SK-N-SH (cell line): ENCODE results near the gene RAI1. TPM values are rescaled to one million over a fixed set of nuclear protein-coding genes. Genes with fewer than 3 reads are reported as not detected.
A peak's percentile ranks its signal among the peaks of the same experiment; 100 is the strongest.

Experiments used
- CTCF ChIA-PET: fragments of 300-600, 350-600 bp; formaldehyde crosslinking; extraction: SDS; loops from one replicate; lab custom pipeline; 2021; lab: Yijun Ruan, JAX
- POLR2A ChIA-PET: fragments of 350-600 bp; sonication (Branson Sonifier 250); formaldehyde crosslinking; extraction: SDS; loops from one replicate; lab custom pipeline; 2020; ENCODE audit warnings: antibody characterized with exemption, inconsistent platforms; lab: Yijun Ruan, JAX
- DNase-seq: peaks from one replicate; pipeline ENCODE4 v3.0.0; 2012
- H2AFZ ChIP-seq: fragments of 200-600 bp; sonication (generic); 2 replicates; pipeline ENCODE4 v1.8.1; 2016; ENCODE audit warnings: antibody characterized with exemption, mild to moderate bottlenecking, low read depth
- H3F3A ChIP-seq: fragments of 200-600 bp; sonication (generic); replicated peaks from 2 replicates; pipeline ENCODE3; 2016; ENCODE audit warnings: antibody characterized with exemption, mild to moderate bottlenecking; ENCODE audit not compliant: insufficient read depth
- H3K27ac ChIP-seq, 2 experiments: fragments of 200-500 bp in 1 of 2; fragments of 200-600 bp in 1 of 2; sonication (Bioruptor generic) in 1 of 2; sonication (generic), shearing (Covaris generic) in 1 of 2; 2 replicates each; pipeline versions ENCODE4 v1.5.1 to v1.6.1; 2014 to 2016; ENCODE audit warnings: low read depth in 2 of 2, inconsistent platforms in 1 of 2, low read length in 1 of 2, mild to moderate bottlenecking in 1 of 2, mixed read lengths in 1 of 2
- H3K27me3 ChIP-seq: fragments of 200-600 bp; sonication (generic), shearing (Covaris generic); 2 replicates; pipeline ENCODE4 v1.6.1; 2016; ENCODE audit warnings: mixed run types; ENCODE audit not compliant: insufficient read depth
- H3K36me3 ChIP-seq, 2 experiments: fragments of 200-500 bp in 1 of 2; fragments of 200-600 bp in 1 of 2; sonication (Bioruptor generic) in 1 of 2; sonication (generic) in 1 of 2; replicated peaks in 1 of 2; 2 replicates each; pipeline versions ENCODE3 to v1.5.1; 2014 to 2016; ENCODE audit warnings: low read length in 1 of 2, mild to moderate bottlenecking in 1 of 2; ENCODE audit not compliant: insufficient read depth in 2 of 2, control insufficient read depth in 1 of 2
- H3K4me1 ChIP-seq, 2 experiments: fragments of 200-500 bp in 1 of 2; fragments of 200-600 bp in 1 of 2; sonication (Bioruptor generic) in 1 of 2; sonication (generic), shearing (Covaris generic) in 1 of 2; 2 replicates each; pipeline versions ENCODE4 v1.5.1 to v1.6.1; 2014 to 2016; ENCODE audit warnings: low read depth in 1 of 2, low read length in 1 of 2, mixed run types in 1 of 2; ENCODE audit not compliant: insufficient read depth in 2 of 2, control insufficient read depth in 1 of 2
- H3K4me2 ChIP-seq: fragments of 200-600 bp; sonication (generic), shearing (Covaris generic); 2 replicates; pipeline ENCODE4 v1.6.1; 2017; ENCODE audit warnings: mixed run types
- H3K4me3 ChIP-seq, 2 experiments: fragments of 200-500 bp in 1 of 2; fragments of 200-600 bp in 1 of 2; sonication (Bioruptor generic) in 1 of 2; sonication (generic), shearing (Covaris generic) in 1 of 2; 2 replicates each; pipeline versions ENCODE4 v1.5.1 to v1.8.1; 2014 to 2016; ENCODE audit warnings: low read depth in 2 of 2, inconsistent platforms in 1 of 2, low read length in 1 of 2, mild to moderate bottlenecking in 1 of 2, mixed read lengths in 1 of 2, moderate library complexity in 1 of 2
- H3K79me2 ChIP-seq: fragments of 200-600 bp; sonication (generic); 2 replicates; pipeline ENCODE4 v1.8.1; 2017; ENCODE audit warnings: mild to moderate bottlenecking; ENCODE audit not compliant: insufficient read depth
- H3K9ac ChIP-seq: fragments of 200-600 bp; sonication (generic); 2 replicates; pipeline ENCODE4 v1.6.1; 2017; ENCODE audit warnings: mixed run types
- H3K9me2 ChIP-seq: fragments of 200-600 bp; sonication (generic); 2 replicates; pipeline ENCODE4 v1.6.1; 2017; ENCODE audit warnings: mixed run types
- H3K9me3 ChIP-seq: fragments of 200-600 bp; sonication (generic); 2 replicates; pipeline ENCODE4 v1.6.1; 2017; ENCODE audit warnings: mixed run types, mild to moderate bottlenecking, moderate library complexity
- H4K20me1 ChIP-seq: fragments of 200-600 bp; sonication (generic); 2 replicates; pipeline ENCODE4 v1.6.1; 2017; ENCODE audit warnings: mild to moderate bottlenecking, mixed run types; ENCODE audit not compliant: insufficient read depth
- CHD2 ChIP-seq: fragments of 150-350 bp; IDR thresholded peaks from 2 replicates; pipeline ENCODE4 v1.6.1; 2018; ENCODE audit warnings: low read length; ENCODE audit not compliant: partially characterized antibody
- CTCF ChIP-seq: fragments of 200-600 bp; sonication (generic); IDR thresholded peaks from 2 replicates; pipeline ENCODE4 v1.6.1; 2017; ENCODE audit warnings: antibody characterized with exemption, mild to moderate bottlenecking, moderate library complexity
- EP300 ChIP-seq, 2 experiments: IDR thresholded peaks; 2 replicates each; pipeline versions ENCODE4 v1.4.0 to v1.6.1; 2012; ENCODE audit warnings: borderline replicate concordance in 1 of 2, low read depth in 1 of 2, low read length in 1 of 2
- FOXJ3 ChIP-seq: sonication (generic); formaldehyde crosslinking; IDR thresholded peaks from 2 replicates; pipeline ENCODE4 v1.5.1; 2020; ENCODE audit warnings: mild to moderate bottlenecking, missing genetic modification reagents
- GABPA ChIP-seq: IDR thresholded peaks from 2 replicates; pipeline ENCODE4 v1.4.0; 2012; ENCODE audit warnings: low read depth, mild to moderate bottlenecking
- JUND ChIP-seq: IDR thresholded peaks from 2 replicates; pipeline ENCODE4 v1.4.0; 2012
- MAX ChIP-seq: IDR thresholded peaks from 2 replicates; pipeline ENCODE4 v1.4.0; 2012; ENCODE audit warnings: low read depth
- MXI1 ChIP-seq: IDR thresholded peaks from 2 replicates; pipeline ENCODE4 v1.6.1; 2012; ENCODE audit warnings: mild to moderate bottlenecking, low read depth, low read length, improper control_type of control experiment
- NFIC ChIP-seq: IDR thresholded peaks from 2 replicates; pipeline ENCODE4 v1.4.0; 2012; ENCODE audit warnings: borderline replicate concordance
- POLR2AphosphoS5 ChIP-seq: IDR thresholded peaks from 2 replicates; pipeline ENCODE4 v1.6.1; 2012; ENCODE audit warnings: low read depth, low read length
- RAD21 ChIP-seq: IDR thresholded peaks from 2 replicates; pipeline ENCODE4 v1.6.1; 2012; ENCODE audit warnings: mild to moderate bottlenecking, low read length
- RCOR1 ChIP-seq: fragments of 150-350 bp; IDR thresholded peaks from 2 replicates; pipeline ENCODE4 v1.6.1; 2017; ENCODE audit warnings: antibody characterized with exemption, low read length
- REST ChIP-seq: IDR thresholded peaks from 2 replicates; pipeline ENCODE4 v1.6.1; 2012; ENCODE audit warnings: mild to moderate bottlenecking, low read depth, low read length, moderate library complexity
- RFX5 ChIP-seq: IDR thresholded peaks from 2 replicates; pipeline ENCODE4 v1.6.1; 2012; ENCODE audit warnings: mild to moderate bottlenecking, improper control_type of control experiment, low read length
- RXRA ChIP-seq: IDR thresholded peaks from 2 replicates; pipeline ENCODE4 v1.4.0; 2012; ENCODE audit warnings: low read depth, mild to moderate bottlenecking, borderline replicate concordance
- SIN3A ChIP-seq: IDR thresholded peaks from 2 replicates; pipeline ENCODE4 v1.6.1; 2012; ENCODE audit warnings: low read depth, mild to moderate bottlenecking, low read length, moderate library complexity, borderline replicate concordance
- SMC3 ChIP-seq: IDR thresholded peaks from 2 replicates; pipeline ENCODE4 v1.6.1; 2012; ENCODE audit warnings: low read depth, low read length, improper control_type of control experiment
- TAF1 ChIP-seq: IDR thresholded peaks from 2 replicates; pipeline ENCODE4 v1.6.1; 2012; ENCODE audit warnings: low read depth, mild to moderate bottlenecking, low read length, moderate library complexity, borderline replicate concordance
- WGBS: methylation state at CpG from one replicate; pipeline ENCODE4 v1.1.6; 2017; ENCODE audit warnings: low lambda C conversion rate; 5-methylcytosine and 5-hydroxymethylcytosine counted together
- polyA plus RNA-seq, 3 experiments: library from polyadenylated mRNA; depleted of rRNA; stranded (reverse); fragments of >200 nt; gene quantifications; 2 replicates each; pipeline ENCODE4 v1.2.3, GENCODE V29; 2012
- TF ChIP-seq, protein P1 (sequence below): IDR thresholded peaks from 2 replicates; pipeline ENCODE4 v1.4.0; 2012; ENCODE audit warnings: low read depth, borderline replicate concordance

Gene RAI1
- polyA plus RNA-seq, 1 of the 3 experiments (the other 2 are of a cell fraction) = 4.7 TPM

DNA sequence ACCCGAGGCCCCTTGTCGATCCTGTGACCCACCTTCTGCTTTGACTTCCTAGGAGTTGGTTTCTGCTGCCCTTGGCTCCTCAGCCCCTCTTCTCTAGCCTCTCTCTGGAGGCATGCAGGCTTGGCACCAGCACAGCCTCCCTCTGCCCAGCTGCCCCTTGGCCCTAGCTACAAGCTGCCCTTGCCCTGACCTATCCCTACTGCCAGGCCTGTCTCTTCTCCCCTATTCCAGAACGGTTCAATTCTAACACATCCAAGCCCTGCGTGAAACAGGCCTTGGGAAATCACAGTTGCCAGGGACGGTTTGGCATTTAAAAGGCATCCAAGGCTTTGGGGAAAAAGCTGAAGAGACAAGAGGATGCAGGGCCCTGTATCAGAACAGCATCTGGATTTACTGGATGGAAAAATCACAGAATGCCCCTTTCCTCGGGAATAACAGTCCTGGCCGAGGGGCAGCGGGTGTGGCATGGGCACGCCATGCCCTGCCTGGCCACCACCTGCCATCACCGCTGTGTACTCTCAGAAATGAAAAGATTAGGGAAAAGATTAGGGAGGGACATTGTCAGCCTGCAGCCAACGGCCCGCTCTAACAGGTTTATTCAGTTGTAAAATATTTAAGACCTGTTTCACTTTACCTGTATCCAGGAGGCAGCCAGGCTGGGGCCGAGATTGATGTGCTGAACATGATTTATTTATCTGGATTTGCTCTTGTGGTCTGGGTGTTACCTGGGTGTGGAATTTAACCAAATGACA, 15.8 kb downstream of the RAI1 start:
- Histone ChIP-seq H3K9ac (no peak overlapping the region), H3K4me2 (no peak overlapping the region), H3K9me3 (no peaks in the 10 kb centered on the region), H3K4me3 (no peak overlapping the region), H3K27ac (peak overlapping the region; percentile 72 to 95; a peak in 3 of 4 replicates), H3K9me2 (no peaks in the 10 kb centered on the region), H3F3A (peaks cover 15% of the 10 kb centered on the region), H2AFZ (no peak overlapping the region), H3K4me1 (peaks cover 65 to 78% of the 10 kb centered on the region in 2 experiments), H3K36me3 (no peaks in the 10 kb centered on the region), H3K27me3 (no peaks in the 10 kb centered on the region), H3K79me2 (peaks cover 96% of the 10 kb centered on the region), H4K20me1 (peaks cover 37% of the 10 kb centered on the region)
- DNase-seq = no peak
- WGBS = 89% methylated on average over 13 of the region's 13 CpGs
- ChIA-PET POLR2A (interaction anchor here (0.8 kb wide), 1 partner anchor 10 kb away, joined by 3 read pairs; no protein-coding TSS in a partner anchor), CTCF (interaction anchor here (1.6 kb wide), 1 partner anchor 115 kb away, joined by 5 read pairs; no protein-coding TSS in a partner anchor)
- TF ChIP-seq, protein P1, sequence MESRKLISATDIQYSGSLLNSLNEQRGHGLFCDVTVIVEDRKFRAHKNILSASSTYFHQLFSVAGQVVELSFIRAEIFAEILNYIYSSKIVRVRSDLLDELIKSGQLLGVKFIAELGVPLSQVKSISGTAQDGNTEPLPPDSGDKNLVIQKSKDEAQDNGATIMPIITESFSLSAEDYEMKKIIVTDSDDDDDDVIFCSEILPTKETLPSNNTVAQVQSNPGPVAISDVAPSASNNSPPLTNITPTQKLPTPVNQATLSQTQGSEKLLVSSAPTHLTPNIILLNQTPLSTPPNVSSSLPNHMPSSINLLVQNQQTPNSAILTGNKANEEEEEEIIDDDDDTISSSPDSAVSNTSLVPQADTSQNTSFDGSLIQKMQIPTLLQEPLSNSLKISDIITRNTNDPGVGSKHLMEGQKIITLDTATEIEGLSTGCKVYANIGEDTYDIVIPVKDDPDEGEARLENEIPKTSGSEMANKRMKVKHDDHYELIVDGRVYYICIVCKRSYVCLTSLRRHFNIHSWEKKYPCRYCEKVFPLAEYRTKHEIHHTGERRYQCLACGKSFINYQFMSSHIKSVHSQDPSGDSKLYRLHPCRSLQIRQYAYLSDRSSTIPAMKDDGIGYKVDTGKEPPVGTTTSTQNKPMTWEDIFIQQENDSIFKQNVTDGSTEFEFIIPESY = no peak
- TF ChIP-seq CTCF = no peak
- no peak for TF ChIP-seq SMC3
- no peak for TF ChIP-seq GABPA
- TF ChIP-seq NFIC = no peak
- no peak for TF ChIP-seq MXI1
- no peak for TF ChIP-seq SIN3A
- no peak for TF ChIP-seq RCOR1
- TF ChIP-seq FOXJ3 = no peak
- TF ChIP-seq TAF1 = no peak
- no peak for TF ChIP-seq REST
- no peak for TF ChIP-seq CHD2
- TF ChIP-seq POLR2AphosphoS5 = no peak
- no peak for TF ChIP-seq RXRA
- TF ChIP-seq RAD21 = no peak
- no peak for TF ChIP-seq RFX5
- no peak for TF ChIP-seq MAX
- TF ChIP-seq JUND = no peak
- no peak for TF ChIP-seq EP300 (IDR thresholded peaks at IDR 0.05; ENCODE audit: borderline replicate concordance in 1 of 2, low read depth in 1 of 2, low read length in 1 of 2)
